Eye (tissue), 1 donor: ENCODE data around the gene MARCHF4.
"Not testable (repeated sequence)": the region's sequence is repeated elsewhere in the genome, so short reads cannot be mapped to it uniquely, and the experiment has no call there.

Source experiments
- DNase-seq: peaks from one replicate; pipeline ENCODE4 v3.0.0-alpha.2; 2015

Gene MARCHF4

GRCh38 chr2:216391401-216391800 lies 19.1 kb upstream of the MARCHF4 start:
- DNase-seq = no peak

DNA sequence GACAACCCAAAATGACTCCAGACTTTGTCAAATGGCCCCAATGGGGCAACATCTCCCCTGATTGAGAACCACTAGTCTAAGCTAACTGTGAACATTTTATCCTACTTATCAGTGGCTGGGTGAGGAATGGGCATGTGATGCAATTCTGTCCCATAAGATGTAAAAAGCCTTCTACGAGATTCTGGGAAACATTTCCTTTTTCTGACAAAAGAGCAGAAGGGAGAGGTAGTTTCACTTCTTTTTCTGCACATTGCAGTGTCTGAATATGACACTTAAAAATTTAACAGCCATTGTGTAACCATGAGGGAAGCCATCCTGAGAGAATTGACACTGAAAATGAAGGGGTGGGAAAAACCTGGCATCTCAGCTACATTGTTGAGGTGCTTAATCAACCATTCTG lies 17.3 kb upstream of the MARCHF4 start:
- no peak for DNase-seq

- DNase-seq = no peak
Observed at GRCh38 chr2:216388046-216388884, 16.0 kb upstream of the MARCHF4 start.

DNA sequence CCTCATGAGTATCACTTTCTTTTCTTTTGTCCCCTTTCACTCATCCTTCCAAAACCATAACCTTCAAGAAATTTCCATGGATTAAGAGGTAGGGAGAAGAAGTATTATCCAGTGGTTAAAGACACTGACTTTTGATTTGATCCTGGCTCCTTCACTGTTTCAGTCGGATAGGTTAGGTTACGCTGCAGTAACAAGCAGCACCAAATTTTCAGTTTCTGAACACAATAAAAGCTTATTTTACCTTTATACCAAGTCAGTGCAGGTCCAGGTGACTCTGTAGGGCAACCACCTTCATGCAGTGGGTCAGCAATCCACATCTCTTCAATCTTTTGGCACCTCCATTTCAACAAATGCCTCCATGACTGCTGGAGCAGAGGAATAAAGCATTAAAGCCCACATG lies 15.0 kb upstream of the MARCHF4 start:
- no peak for DNase-seq

DNA sequence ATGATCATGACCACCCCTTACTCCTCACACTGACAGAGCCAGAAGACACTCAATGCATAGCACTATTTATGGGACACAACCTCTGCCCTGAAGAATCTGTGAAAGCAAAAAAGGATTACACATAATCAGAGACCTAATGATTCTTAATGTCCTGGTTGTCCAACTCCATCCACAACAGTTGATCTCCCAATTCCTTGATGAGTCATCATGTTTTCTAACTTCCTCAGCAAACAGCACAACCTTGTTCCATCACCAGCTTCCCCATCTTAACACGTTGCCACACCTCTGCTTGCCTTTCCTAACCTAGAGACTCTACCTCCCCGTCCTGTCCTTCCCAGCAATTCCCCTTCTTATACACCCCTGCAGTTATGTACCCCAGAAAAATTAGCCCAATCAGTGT lies 13.2 kb upstream of the MARCHF4 start:
- DNase-seq = no peak

- DNase-seq = not testable (repeated sequence)
Observed at GRCh38 chr2:216384409-216384808, 12.1 kb upstream of the MARCHF4 start.

DNA sequence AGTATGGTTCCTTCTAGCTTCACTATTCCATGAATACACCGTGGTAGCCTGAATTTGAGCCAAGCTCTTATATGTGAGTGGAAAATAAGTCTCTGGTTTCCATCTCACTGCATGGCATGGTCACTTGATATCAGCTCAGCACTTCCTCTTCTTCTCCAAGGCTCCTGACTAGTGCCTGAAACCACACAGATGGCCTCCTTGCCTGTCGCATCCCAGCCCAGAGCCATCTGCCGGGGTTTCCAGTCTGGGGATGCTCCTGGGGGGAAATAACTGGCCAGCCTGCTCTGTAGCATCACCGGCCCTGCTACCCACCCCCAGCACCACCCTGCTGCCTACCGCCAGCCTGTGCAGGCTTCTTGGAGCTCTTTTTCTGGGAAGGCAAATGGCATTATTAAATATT lies 7.7 kb upstream of the MARCHF4 start:
- peak; percentile 20 for DNase-seq

GRCh38 chr2:216375286-216375685 lies 3.0 kb upstream of the MARCHF4 start:
- no peak for DNase-seq

DNA sequence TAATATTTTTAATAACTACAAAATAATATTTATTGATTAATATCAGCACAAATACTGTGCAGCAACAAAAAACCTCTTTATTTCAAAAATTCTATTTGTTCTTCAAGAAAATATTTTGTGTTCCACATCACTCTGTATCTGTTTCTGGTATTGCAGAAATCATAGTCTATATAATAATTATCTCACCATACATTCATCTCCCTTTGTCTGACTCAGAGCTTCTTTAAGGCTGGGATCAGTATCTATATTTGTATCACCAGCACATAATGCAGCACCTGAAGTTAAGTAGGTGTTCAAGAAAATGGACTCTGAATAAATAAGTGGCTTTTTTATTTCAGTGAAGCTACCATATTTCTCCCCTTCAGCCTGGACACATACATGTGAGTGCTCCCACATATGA lies 1.6 kb upstream of the MARCHF4 start:
- no peak for DNase-seq

DNA sequence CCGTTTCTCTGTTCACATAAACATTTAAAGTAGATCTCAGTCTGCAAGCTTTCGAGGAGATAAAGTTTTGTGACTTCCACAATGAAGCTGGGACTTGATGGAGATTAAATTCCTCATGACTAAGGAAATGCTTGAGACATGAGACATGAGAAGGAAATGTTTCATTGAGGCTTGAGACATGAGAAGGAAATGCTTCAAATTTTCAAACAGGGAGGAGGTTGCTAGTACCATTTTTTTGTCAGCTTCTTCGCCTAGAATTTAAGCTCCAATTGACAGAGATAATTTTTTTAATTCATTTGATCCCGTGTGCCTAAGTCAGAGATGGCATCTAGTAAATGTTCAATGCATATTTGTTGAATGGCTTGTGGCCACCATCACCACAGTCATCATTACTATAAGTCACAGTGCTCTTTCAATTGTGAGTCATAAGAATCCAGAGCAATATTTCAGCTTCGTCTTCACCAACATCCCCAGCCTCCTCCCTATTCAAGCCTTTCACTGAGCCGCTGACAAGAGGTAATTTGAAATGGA lies 543 bp upstream of the MARCHF4 start:
- no peak for DNase-seq

DNA sequence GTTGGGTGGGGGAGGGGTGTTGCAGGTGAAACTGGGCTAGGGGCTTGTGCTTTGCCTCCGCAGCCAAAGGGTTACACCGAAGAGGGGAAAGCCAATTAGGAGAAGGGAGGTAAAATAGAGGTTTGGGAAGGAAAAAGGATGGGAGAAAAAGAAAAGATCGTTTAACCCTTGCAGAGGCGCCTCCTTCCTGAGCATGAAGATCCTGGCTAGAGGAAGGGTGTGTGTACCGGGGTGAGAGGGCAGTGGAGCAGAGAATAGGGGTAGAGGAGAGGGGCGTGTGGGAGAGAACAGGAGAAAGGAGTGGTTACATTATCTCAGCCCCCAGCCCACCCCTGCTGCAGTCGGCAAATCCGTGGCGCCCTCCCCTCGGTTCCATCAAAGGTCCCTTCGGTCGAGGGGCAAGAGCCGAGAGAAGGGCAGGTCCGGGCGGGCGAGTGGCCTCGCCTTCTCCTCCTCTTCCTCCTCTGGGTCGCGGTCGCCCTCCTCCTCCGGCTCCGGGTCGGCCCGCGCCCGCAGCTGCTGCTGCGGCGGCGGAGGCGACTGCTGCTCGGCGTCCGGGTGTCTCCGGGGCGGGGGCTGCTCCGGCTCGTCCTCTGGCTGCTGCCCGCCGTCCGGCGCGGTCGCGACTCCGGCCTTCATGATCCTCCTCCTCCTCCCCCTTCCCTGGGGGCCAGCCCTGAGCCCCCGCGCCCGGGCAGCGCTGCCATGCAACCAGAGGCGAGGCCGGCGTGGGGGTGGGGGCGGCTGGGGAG lies 1.1 kb downstream of the MARCHF4 start:
- DNase-seq = peak; percentile 54

DNA sequence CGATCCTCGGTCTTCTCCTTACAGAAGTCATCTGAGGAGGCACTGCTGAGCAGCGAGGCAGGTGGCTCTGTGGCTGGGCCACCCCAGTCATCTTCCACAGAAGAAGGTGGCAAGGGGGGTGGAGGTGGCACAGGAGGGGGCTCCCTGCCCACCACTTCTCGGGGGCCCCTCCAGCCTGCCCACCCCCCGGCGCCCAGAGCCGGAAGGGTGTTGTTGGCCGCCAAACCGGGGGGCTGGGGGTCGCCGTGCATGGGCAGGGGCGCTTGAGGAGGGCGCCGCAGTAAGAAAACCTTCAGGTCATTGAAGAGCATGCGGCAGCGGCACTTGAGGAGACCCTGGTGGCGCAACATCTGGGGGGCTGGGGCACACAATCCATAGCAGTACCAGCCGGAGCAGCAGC lies 2.5 kb downstream of the MARCHF4 start:
- DNase-seq = no peak

DNA sequence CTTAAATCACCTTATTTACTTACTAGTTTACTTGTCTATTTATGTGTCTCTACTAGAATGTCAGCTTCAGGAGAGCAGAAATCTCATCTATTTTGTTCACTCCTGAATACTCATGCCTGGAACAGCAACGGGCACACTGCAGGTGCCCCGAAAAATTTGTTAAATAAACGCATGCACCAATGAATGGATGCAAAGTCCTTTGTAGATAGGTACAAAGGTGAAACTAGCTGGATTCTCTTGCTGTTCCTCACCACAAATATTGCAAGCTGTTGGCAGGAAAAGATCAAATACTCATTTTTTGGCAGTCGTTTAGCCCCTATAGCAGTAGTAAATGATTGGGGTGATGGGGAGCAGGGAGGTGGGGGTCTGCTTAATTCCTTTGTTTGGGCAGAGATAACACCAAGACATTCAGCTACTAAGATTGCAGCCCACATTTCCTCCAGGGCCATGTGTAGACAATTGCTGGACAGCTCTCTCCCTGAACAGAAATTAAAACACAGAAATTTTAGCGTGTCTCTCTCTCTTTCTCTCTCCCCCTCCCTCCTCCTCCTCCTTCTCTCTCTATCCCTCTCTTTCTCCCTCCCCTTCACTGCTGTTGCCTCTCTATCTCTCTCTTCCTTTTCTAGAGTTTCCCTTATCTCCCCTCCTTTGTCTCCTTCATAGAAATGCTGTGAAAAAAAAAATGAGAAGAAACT lies 5.4 kb downstream of the MARCHF4 start:
- DNase-seq = no peak

DNA sequence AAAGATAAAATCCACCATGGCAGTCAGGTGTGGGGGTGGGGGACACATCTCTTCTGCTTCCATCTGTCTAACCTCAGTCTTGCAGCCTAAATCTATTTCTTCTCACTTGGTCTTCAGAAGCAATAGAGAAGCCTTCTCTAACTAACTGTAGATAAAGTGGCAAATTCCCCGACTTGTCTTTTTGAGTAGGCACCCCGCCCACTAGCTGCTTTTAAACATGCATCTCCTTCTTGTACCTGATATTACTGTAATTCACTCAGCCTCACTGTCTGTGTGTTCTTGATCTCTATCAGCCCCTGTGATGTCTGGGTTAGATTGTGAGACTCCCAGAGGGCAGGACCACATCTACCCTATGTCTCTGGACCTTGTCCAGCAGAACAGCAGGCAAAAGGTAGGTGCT lies 6.8 kb downstream of the MARCHF4 start:
- no peak for DNase-seq

DNA sequence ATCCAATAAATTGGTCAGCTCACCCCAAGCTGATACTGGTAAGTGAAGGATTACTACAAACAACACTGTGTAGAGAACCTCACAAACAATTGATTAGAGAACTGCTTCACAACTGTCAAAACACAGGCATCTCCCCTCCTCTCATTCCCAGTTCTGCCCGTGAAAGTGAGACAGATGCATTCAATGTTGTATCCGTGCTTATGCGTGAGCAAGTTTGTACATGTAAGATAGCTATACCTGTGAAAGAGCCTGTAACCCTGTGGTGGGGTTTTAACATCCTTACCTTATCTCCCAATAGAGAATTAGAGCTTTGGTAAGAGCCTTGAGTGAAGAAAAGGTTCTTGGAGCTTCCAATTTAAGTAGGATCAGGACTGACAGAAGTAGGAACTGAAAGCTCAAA lies 9.1 kb downstream of the MARCHF4 start:
- no peak for DNase-seq

DNA sequence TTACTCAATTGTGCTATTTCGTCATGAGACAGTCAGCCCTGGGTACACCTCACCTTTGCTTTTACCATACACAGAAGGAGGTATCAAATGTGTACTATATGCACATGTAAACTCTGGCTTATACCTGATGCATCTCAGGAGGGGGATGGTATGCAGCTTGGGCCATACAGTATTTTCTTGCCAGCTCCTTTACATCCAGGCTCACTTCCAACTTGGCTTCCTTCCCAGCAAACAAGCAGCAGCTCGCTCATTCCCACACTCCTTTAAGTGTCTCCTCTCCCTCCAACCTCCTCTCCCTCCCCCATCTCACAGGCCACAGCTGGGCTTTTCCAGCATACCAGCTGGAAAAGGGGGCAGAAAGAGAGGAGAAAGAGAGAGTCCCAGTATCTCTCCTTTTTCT lies 9.6 kb downstream of the MARCHF4 start:
- DNase-seq = peak; percentile 51

DNA sequence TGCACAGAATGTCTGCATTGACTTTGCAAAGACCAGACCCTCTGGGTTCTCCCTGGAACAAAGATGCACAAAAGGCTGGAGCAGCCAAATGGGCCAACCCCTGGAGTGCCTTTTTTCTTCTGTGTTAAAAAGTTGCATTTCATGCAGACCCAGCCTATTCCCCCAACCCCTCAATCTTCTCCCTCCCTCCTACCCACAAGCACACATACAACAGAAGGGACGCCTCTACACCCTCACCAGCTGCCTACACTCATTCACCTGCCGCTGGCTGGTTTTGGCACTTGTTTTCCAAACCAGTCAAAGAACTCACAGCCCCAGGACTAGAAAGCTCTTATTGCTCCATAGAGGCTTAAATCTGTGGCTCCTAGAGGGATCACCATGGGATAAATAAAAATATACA lies 16.6 kb downstream of the MARCHF4 start:
- no peak for DNase-seq

DNA sequence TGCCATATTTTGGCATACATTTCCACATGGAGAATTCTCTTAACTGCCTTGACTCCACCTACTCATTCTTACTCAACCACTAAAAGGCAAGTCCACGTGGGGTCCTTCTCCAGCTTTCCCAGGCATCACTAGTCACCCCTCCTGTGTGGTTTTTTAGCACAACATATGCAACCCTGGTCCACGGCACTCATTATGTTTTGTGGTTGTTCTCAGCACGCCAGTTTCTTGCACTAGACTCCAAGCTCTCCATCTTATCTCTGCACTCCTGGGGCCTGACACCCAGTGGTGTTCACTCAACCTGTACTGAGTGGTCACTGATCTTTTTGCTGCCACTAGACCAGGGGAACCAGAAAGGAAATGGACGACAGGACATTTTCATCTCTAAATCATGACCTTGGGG lies 18.0 kb downstream of the MARCHF4 start:
- no peak for DNase-seq

DNA sequence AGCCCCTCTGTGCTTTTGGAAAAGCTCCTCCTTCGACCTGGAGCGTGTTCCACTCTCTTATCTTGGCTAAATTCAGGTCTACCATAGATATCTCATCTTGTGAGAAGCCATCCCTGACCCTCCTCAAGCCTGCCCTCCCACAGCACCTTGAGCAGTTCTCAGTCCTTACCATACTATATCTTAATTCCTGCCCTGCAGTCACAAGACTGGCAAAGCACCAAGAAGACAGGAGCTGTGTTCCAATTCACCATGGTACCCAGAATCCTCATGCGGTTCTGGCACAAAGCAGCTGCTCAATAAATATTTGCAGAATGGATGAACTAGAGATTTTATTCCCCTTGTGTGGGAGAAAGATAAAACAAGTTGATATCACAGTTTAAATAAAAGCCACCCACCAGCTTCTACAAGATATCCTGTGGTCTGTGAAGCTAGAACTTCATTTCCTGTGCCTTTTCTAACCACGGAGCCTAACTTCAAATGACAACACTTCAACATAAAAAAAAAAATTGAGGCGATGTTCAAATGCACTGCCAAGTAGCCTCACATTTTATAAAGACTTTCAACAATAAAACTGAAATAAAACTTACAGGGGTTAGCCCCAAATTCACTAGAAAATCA lies 19.5 kb downstream of the MARCHF4 start:
- no peak for DNase-seq

GRCh38 chr2:216351172-216351925 lies 20.9 kb downstream of the MARCHF4 start:
- DNase-seq = no peak

DNA sequence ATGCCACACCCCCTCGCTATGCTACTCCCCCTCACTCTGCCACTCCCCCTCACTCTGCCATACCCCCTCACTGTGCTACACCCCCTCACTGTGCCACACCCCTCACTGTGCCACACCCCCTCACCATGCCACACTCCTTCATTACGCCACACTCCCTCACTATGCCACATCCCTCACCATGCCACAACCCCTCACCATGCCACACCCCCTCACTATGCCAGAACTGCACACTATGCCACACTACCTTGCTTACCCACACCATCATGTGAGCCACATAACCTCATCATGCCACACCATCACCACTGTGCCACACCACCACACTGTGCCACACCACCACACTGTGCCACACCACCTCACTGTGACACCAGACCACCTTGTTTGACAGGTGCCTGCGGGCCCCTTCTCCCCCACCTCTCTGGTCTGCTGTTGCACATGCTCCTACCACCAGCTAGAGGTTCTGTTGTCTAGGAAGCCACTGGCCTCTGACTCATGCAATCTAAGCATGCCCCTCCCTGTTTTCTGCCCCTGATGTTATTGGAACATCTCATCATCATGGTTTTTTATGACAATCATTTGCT lies 22.0 kb downstream of the MARCHF4 start:
- no peak for DNase-seq

DNA sequence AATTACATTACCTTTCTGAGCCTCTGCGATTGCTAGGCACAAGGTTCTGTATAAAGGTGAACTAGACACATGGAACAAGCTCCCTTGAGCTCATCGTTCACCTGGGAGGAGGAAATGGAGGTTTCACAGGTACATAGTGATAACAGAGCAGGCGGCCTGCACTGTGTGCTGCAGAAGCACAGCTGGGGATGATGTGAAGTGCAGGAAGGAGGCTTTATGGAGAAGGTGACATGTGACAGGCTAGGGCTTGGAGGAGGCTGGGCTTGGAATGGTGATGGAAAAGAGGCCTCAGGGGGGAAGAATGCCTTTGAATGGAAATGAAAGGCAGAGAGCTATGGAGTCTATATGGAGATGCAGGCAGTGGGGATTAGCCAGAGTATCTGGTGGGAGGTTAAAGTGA lies 22.9 kb downstream of the MARCHF4 start:
- DNase-seq = peak; percentile 73
